Rectal smooth muscle tissue (tissue), 1 donor: ENCODE data around the gene M6PR.

Experiments used
- H3K27ac ChIP-seq: one replicate; pipeline ENCODE4 v1.7.0; 2013; ENCODE audit warnings: low read depth, low read length, inconsistent platforms
- H3K27me3 ChIP-seq: one replicate; pipeline ENCODE4 v1.7.0; 2013; ENCODE audit warnings: low read length; ENCODE audit not compliant: control insufficient read depth, insufficient read depth
- H3K36me3 ChIP-seq: one replicate; pipeline ENCODE4 v1.7.0; 2013; ENCODE audit warnings: low read length; ENCODE audit not compliant: control insufficient read depth, insufficient read depth
- H3K4me1 ChIP-seq: one replicate; pipeline ENCODE4 v1.7.0; 2013; ENCODE audit warnings: low read length; ENCODE audit not compliant: control insufficient read depth, insufficient read depth
- H3K4me3 ChIP-seq: one replicate; pipeline ENCODE4 v1.7.0; 2013; ENCODE audit warnings: low read length
- H3K9ac ChIP-seq: one replicate; pipeline ENCODE4 v1.7.0; 2013; ENCODE audit warnings: low read length

Gene M6PR

DNA sequence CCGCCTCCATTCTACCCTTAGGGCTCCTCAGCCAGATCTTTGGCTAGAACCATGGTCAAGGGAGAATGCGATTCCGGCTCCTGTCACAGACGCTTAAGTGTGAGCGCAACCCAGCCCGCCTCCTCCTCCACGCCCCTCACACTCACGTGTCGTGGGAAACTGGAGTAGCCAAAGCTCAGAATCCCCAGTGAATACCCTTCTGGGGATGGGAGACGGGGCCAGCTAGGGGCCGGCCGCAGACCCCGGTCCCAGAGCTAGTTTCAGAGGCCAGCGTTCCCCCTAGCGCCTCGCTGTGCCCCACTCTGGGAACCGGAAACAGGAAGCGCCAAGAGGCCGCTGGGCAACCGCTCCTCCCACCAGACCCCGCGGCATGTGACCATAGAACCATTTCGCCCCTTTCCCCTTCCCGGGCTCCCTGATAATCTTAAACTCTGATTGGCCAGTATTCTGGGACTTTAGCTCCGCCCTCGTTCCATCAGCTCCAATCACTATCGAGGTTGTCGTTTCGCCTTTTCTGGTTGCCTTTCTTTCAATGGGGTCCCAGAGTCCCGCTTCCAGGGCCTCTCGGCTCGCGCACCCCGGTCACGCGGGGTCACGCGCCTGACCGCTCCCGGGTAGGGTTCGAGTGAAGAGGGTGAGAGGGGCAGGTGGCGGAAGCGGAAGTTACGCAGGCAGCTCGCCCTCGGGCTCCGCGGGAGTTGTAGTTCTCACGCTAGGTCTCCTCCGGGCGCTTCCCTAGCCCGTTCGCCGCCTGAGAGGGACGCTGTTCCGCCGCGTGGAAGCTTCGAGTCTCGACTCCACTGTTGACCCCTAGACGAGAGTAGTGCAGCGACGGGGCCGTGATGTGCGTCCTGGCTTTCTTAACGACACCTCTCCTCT is at the start of gene M6PR:
Gene M6PR, minus strand, starts transcription at position 304 of the 879 bp plus-strand sequence. CDS start 3,241 bp downstream, outside the sequence.
- Histone ChIP-seq H3K27ac (peak within 1 kb of the TSS; percentile 100), H3K4me1 (peaks cover 9% of the 10 kb centered on the region), H3K36me3 (peaks cover 7% of the 10 kb centered on the region), H3K4me3 (peak within 1 kb of the TSS; percentile 62), H3K9ac (peak within 1 kb of the TSS; percentile 60), H3K27me3 (no peaks in the 10 kb centered on the region)

- H3K27ac ChIP-seq = no peak overlapping the region
- no peaks in the 10 kb centered on the region for H3K27me3 ChIP-seq
- no peaks in the 10 kb centered on the region for H3K4me1 ChIP-seq
- H3K4me3 ChIP-seq = no peak overlapping the region
- no peaks in the 10 kb centered on the region for H3K36me3 ChIP-seq
- no peak overlapping the region for H3K9ac ChIP-seq
Measured at GRCh38 chr12:8996682-8997405, 47.4 kb upstream of the M6PR start.

GRCh38 chr12:8995021-8995775 is 45.8 kb upstream of the M6PR start:
- no peak overlapping the region for H3K9ac ChIP-seq
- no peaks in the 10 kb centered on the region for H3K4me1 ChIP-seq
- no peaks in the 10 kb centered on the region for H3K27me3 ChIP-seq
- H3K27ac ChIP-seq = no peak overlapping the region
- H3K4me3 ChIP-seq = no peak overlapping the region
- no peaks in the 10 kb centered on the region for H3K36me3 ChIP-seq

- Histone ChIP-seq H3K4me3 (no peak overlapping the region), H3K9ac (no peak overlapping the region), H3K36me3 (no peaks in the 10 kb centered on the region), H3K27ac (no peak overlapping the region), H3K4me1 (no peaks in the 10 kb centered on the region), H3K27me3 (no peaks in the 10 kb centered on the region)
Measured at GRCh38 chr12:8993827-8994226, 44.4 kb upstream of the M6PR start.

DNA sequence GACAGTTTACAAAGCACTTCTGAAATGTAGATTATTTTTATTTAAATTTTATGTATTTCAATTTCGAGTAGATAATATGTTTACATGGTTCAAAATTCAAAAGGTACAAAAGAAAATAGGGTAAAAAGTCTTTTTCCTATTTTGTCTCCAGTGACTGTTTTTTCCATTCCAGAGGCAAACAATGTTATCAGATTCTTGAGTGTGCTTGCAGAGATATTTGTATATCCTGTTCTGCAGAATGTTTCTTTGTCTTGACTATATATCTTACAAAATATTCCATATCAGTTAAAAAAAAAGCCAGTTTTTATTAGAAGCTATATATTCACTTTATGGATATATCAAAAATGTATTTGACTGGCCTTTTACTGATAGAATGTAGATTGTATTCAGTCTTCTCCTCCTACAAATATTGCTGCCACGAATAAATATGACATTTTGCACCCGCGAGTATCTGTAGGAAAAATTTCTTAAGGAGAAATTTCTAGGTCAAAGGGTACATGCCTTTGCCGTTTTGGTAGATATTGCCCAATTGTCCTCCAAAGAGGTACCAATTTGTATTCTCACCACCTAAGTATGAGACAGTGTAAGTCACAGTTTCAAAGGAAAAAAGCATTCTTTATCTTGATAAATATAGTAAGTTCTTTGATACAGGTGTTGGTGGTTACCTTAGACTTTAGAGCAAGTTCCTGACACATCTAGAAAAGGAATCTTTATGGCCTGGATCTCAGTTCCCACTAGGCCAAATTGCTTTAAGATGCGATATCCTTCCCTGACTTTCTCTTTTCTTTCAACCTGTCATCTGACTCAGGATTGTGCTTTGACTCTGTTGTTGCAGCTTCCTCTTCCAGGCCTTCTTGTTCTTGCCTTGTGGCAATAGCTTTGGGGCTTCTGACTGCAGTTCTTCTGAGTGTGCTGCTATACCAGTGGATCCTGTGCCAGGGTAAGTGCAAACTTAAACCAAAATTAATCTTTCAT is 42.2 kb upstream of the M6PR start:
- H3K9ac ChIP-seq = no peak overlapping the region
- H3K27me3 ChIP-seq = no peaks in the 10 kb centered on the region
- H3K4me3 ChIP-seq = no peak overlapping the region
- H3K4me1 ChIP-seq = no peaks in the 10 kb centered on the region
- no peaks in the 10 kb centered on the region for H3K36me3 ChIP-seq
- no peak overlapping the region for H3K27ac ChIP-seq

DNA sequence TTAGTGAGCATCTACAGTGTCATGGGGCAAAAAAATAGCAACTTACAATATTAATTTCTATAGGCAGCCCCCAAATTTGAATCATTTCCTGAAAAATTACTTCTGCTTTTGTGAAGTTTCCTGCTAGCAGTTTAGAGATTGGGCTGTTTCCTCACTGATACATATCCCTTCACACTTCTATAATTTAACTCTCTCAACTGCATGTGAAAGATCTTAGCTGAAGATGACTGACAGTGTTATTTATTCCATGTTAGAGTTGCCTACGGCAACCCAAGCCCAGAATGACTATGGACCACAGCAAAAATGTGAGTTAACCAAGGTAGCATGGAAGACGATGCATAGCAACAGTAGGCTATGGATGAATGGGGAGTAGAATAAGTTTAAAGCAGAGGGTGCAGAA is 40.0 kb upstream of the M6PR start, which contains the start of gene KLRG1:
Gene KLRG1, plus strand, starts transcription at position 134 of the 400 bp plus-strand sequence. Its CDS starts 90 bp downstream, at position 224.
- H3K27ac ChIP-seq = no peak within 1 kb of the TSS
- H3K9ac ChIP-seq = no peak within 1 kb of the TSS
- no peaks in the 10 kb centered on the region for H3K36me3 ChIP-seq
- H3K4me1 ChIP-seq = no peaks in the 10 kb centered on the region
- no peaks in the 10 kb centered on the region for H3K27me3 ChIP-seq
- no peak within 1 kb of the TSS for H3K4me3 ChIP-seq

- no peak overlapping the region for H3K9ac ChIP-seq
- H3K36me3 ChIP-seq = no peaks in the 10 kb centered on the region
- H3K27ac ChIP-seq = no peak overlapping the region
- no peak overlapping the region for H3K4me3 ChIP-seq
- H3K4me1 ChIP-seq = no peaks in the 10 kb centered on the region
- no peaks in the 10 kb centered on the region for H3K27me3 ChIP-seq
Measured at GRCh38 chr12:8987685-8988084, 38.2 kb upstream of the M6PR start.

GRCh38 chr12:8987163-8987562 is 37.7 kb upstream of the M6PR start:
- H3K27ac ChIP-seq = no peak overlapping the region
- H3K36me3 ChIP-seq = no peaks in the 10 kb centered on the region
- H3K4me3 ChIP-seq = no peak overlapping the region

DNA sequence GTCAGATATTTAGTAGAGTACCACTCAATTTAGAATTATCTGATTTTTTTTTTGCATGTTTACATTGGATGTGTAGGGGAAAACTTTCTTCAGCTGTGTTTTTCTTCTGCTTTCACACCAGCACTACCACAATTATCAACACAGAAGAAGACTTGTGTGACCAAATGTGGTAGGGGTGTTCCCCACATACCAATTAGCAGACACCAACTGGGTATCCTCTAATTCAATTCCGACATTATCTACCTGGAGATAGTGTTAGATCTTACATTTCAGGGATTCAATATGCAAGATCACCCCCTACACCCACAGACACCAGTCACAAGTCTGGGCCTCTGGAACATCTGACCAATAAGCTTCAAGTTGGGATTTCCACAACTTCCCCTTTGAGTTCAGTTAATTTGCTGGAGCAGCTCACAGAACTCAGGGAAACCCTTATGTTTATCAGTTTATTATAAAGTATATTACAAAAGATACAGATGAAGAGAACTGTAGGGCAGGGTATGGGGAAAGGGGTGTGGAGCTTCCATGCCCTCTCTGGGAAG is 35.8 kb upstream of the M6PR start:
- Histone ChIP-seq H3K27me3 (no peaks in the 10 kb centered on the region), H3K36me3 (no peaks in the 10 kb centered on the region), H3K4me1 (no peaks in the 10 kb centered on the region), H3K4me3 (no peak overlapping the region), H3K9ac (no peak overlapping the region), H3K27ac (no peak overlapping the region)

More at GRCh38 chr12:8987163-8987562, 37.7 kb upstream of the M6PR start:
- Histone ChIP-seq H3K9ac (no peak overlapping the region), H3K27me3 (no peaks in the 10 kb centered on the region), H3K4me1 (no peaks in the 10 kb centered on the region)

DNA sequence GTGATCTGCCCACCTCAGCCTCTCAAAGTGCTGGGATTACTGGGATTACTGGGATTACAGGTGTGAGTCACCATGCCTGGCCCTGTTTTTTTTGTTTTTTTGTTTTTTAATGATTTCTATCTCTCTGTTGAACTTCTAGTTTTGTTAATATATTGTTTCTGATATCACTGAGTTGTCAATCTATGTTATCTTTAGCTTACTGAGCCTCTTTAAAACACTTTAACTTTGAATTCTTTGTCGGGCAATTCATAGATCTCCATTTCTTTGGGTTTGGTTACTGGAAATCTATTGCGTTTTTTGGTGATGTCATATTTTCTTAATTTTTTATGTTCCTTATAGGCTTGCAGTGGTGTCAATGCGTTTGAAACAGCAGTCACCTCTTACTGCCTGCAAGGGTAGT is 30.7 kb upstream of the M6PR start:
- Histone ChIP-seq H3K27me3 (no peaks in the 10 kb centered on the region), H3K4me3 (no peak overlapping the region), H3K36me3 (no peaks in the 10 kb centered on the region), H3K4me1 (no peaks in the 10 kb centered on the region), H3K9ac (no peak overlapping the region), H3K27ac (no peak overlapping the region)

GRCh38 chr12:8970432-8970831 is 21.0 kb upstream of the M6PR start:
- Histone ChIP-seq H3K4me3 (no peak overlapping the region), H3K27ac (no peak overlapping the region), H3K9ac (no peak overlapping the region), H3K36me3 (no peaks in the 10 kb centered on the region), H3K4me1 (no peaks in the 10 kb centered on the region), H3K27me3 (no peaks in the 10 kb centered on the region)
